ENCODE data around the gene AP2M1.

DNA sequence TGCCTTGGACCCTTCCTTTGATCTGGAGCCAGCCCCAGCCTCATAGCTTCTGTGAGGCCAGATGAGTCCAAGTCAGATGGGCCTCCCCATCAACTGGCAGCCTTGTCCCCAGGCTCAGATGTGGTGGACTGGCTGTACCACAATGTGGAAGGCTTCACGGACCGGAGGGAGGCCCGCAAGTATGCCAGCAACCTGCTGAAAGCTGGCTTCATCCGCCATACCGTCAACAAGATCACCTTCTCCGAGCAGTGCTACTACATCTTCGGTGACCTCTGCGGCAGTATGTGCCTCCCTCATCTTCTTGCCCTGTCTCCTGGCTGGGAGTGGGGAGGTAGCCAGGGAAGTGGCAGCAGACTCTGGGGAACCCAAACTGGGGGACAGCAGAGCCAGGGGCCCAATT is 6.9 kb upstream of the AP2M1 start:
- TF ChIP-seq, protein P1, sequence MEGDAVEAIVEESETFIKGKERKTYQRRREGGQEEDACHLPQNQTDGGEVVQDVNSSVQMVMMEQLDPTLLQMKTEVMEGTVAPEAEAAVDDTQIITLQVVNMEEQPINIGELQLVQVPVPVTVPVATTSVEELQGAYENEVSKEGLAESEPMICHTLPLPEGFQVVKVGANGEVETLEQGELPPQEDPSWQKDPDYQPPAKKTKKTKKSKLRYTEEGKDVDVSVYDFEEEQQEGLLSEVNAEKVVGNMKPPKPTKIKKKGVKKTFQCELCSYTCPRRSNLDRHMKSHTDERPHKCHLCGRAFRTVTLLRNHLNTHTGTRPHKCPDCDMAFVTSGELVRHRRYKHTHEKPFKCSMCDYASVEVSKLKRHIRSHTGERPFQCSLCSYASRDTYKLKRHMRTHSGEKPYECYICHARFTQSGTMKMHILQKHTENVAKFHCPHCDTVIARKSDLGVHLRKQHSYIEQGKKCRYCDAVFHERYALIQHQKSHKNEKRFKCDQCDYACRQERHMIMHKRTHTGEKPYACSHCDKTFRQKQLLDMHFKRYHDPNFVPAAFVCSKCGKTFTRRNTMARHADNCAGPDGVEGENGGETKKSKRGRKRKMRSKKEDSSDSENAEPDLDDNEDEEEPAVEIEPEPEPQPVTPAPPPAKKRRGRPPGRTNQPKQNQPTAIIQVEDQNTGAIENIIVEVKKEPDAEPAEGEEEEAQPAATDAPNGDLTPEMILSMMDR (IDR thresholded peaks at IDR 0.05 in 2 of 3, conservative IDR thresholded peaks at IDR 0.05 in 1 of 3; ENCODE audit: control insufficient read depth in 2 of 3, extremely low read depth in 1 of 3, insufficient read depth in 1 of 3, low read depth in 3 of 3, low read length in 3 of 3) = no peak
- TF ChIP-seq BMI1 (IDR thresholded peaks at IDR 0.05; ENCODE audit: borderline replicate concordance) (no peak), PML (IDR thresholded peaks at IDR 0.05; ENCODE audit: low read length) (no peak), ZZZ3 (IDR thresholded peaks at IDR 0.05; ENCODE audit: control insufficient read depth, insufficient read length, low read depth) (no peak), POLR2AphosphoS2 (IDR thresholded peaks at IDR 0.05; ENCODE audit: low read depth, low read length) (no peak), POLR2AphosphoS5 (IDR thresholded peaks at IDR 0.05; ENCODE audit: low read length) (no peak), TAF1 (IDR thresholded peaks at IDR 0.05; ENCODE audit: borderline replicate concordance, low read depth, low read length) (no peak), PAX5 (IDR thresholded peaks at IDR 0.05; ENCODE audit: borderline replicate concordance, low read depth, low read length) (no peak), SP1 (IDR thresholded peaks at IDR 0.05; ENCODE audit: low read depth, low read length) (no peak), TCF7 (IDR thresholded peaks at IDR 0.05; ENCODE audit: borderline replicate concordance) (no peak), CHD2 (IDR thresholded peaks at IDR 0.05; ENCODE audit: borderline replicate concordance, low read depth, low read length) (no peak)
- TF ChIP-seq, protein P2, sequence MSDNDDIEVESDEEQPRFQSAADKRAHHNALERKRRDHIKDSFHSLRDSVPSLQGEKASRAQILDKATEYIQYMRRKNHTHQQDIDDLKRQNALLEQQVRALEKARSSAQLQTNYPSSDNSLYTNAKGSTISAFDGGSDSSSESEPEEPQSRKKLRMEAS (IDR thresholded peaks at IDR 0.05; ENCODE audit: low read depth, low read length) = no peak
- TF ChIP-seq, protein P3, sequence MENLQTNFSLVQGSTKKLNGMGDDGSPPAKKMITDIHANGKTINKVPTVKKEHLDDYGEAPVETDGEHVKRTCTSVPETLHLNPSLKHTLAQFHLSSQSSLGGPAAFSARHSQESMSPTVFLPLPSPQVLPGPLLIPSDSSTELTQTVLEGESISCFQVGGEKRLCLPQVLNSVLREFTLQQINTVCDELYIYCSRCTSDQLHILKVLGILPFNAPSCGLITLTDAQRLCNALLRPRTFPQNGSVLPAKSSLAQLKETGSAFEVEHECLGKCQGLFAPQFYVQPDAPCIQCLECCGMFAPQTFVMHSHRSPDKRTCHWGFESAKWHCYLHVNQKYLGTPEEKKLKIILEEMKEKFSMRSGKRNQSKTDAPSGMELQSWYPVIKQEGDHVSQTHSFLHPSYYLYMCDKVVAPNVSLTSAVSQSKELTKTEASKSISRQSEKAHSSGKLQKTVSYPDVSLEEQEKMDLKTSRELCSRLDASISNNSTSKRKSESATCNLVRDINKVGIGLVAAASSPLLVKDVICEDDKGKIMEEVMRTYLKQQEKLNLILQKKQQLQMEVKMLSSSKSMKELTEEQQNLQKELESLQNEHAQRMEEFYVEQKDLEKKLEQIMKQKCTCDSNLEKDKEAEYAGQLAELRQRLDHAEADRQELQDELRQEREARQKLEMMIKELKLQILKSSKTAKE (IDR thresholded peaks at IDR 0.05; ENCODE audit: low read depth, poor library complexity, severe bottlenecking) = no peak

Measured in GM12878 (cell line).